NCI-H460 (cell line): ENCODE data around the gene PTP4A1. TPM values are rescaled to one million over a fixed set of nuclear protein-coding genes. Genes with fewer than 3 reads are reported as not detected.
A peak's percentile ranks its signal among the peaks of the same experiment; 100 is the strongest.

ENCODE experiments used
- DNase-seq: peaks from one replicate; pipeline ENCODE4 v3.0.0-alpha.2; 2016; ENCODE audit warnings: low read depth; ENCODE audit errors: extremely low read depth
- total RNA-seq: library from RNA; depleted of rRNA; stranded (reverse); fragments of >200 nt; shearing (Covaris generic); gene quantifications from 2 replicates; pipeline ENCODE4 v1.2.3, GENCODE V29; 2014

Gene PTP4A1
- total RNA-seq, 1 experiment from 2014 or later, result 221 TPM

- DNase-seq, result no peak
Observed at GRCh38 chr6:63554782-63555181, 17.5 kb upstream of the PTP4A1 start.

- no peak for DNase-seq
Observed at GRCh38 chr6:63556369-63556768, 15.9 kb upstream of the PTP4A1 start.

GRCh38 chr6:63558278-63558677 is 14.0 kb upstream of the PTP4A1 start:
- DNase-seq, result no peak

- DNase-seq, result no peak
Observed at GRCh38 chr6:63560801-63561287, 11.4 kb upstream of the PTP4A1 start.

- no peak for DNase-seq
Observed at GRCh38 chr6:63561288-63561687, 11.0 kb upstream of the PTP4A1 start.

- DNase-seq, result no peak
Observed at GRCh38 chr6:63563235-63563634, 9.0 kb upstream of the PTP4A1 start.

GRCh38 chr6:63565058-63565726 is 7.1 kb upstream of the PTP4A1 start:
- DNase-seq, result no peak

- no peak for DNase-seq
Observed at GRCh38 chr6:63565727-63566596, 6.3 kb upstream of the PTP4A1 start.

- DNase-seq, result no peak
Observed at GRCh38 chr6:63567966-63568365, 4.3 kb upstream of the PTP4A1 start.

GRCh38 chr6:63571361-63572043 is 778 bp upstream of the PTP4A1 start:
- DNase-seq, result peak; percentile 89

- DNase-seq, result no peak
Observed at GRCh38 chr6:63572747-63573075, 431 bp downstream of the PTP4A1 start.

- DNase-seq, result peak; percentile 54
Observed at GRCh38 chr6:63573076-63573898, 1.0 kb downstream of the PTP4A1 start.

GRCh38 chr6:63573899-63574553 is 1.7 kb downstream of the PTP4A1 start:
- peak; percentile 79 for DNase-seq

- no peak for DNase-seq
Observed at GRCh38 chr6:63574554-63574900, 2.2 kb downstream of the PTP4A1 start.

GRCh38 chr6:63576147-63576772 is 4.0 kb downstream of the PTP4A1 start:
- no peak for DNase-seq

GRCh38 chr6:63576985-63577712 is 4.9 kb downstream of the PTP4A1 start:
- DNase-seq, result no peak

- no peak for DNase-seq
Observed at GRCh38 chr6:63578757-63579156, 6.5 kb downstream of the PTP4A1 start.

GRCh38 chr6:63579937-63580703 is 7.8 kb downstream of the PTP4A1 start:
- no peak for DNase-seq

- no peak for DNase-seq
Observed at GRCh38 chr6:63580704-63580961, 8.4 kb downstream of the PTP4A1 start.
